ENCODE results near the gene MEMO1.
"Not testable (repeated sequence)": the region's sequence is repeated elsewhere in the genome, so short reads cannot be mapped to it uniquely, and the experiment has no call there.

MEMO1 gene

GRCh38 chr2:31956934-31957333 lies 53.9 kb downstream of the MEMO1 start:
- DNase-seq: not testable (repeated sequence)

DNA sequence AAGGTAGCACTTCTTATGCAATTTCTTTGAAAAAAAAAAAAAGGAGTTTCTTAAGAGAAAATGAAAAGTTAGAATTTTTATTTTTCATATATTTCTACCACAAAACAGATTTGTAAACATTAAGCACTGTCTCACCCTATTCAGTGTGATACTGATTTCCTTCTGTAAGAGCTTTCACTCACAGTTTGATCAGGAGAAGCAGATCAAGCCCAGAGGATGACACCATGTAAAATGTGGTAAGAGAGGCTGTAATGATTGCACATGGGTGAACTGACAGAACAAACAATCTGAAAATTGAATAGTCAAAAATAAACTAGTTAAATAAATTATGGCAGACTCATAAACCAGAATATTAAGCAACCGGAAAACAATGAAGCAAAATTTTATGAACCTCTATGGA lies 54.5 kb downstream of the MEMO1 start:
- DNase-seq: no peak

DNA sequence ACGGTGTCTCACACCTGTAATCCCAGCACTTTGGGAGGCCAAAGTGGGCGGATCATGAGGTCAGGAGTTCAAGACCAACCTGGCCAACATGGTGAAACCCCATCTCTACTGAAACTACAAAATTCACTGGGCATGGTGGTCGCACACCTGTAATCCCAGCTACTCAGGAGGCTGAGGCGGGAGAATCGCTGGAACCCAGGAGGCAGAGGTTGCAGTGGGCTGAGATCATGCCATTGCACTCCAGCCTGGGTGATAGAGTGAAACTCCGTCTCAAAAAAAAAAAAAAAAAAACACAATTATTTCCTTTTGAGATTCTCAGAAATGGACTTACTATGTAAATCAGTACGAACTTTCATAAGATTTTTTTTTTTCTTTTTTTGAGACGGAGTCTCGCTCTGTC lies 57.7 kb downstream of the MEMO1 start:
- DNase-seq: not testable (repeated sequence)

- DNase-seq: no peak
Measured at GRCh38 chr2:31950946-31951562, 59.8 kb downstream of the MEMO1 start.

DNA sequence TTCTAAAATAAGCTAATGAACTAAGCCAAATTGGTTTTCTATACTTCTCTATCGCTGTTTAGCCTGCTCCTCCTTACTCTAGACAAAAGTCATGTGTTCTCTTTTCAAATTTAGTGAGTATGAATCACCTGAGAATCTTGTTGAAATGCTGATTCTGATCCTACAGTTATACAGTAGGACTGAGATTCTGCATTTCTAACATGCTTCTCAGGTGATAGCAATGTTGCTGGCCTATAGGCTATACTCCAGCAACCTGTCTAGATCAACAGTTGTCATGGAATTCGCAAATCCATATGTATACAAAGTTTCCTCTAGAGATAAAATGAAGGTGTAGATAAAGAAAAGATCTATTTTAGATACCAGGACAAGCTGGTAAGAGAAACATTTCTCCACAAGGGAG lies 62.9 kb downstream of the MEMO1 start:
- DNase-seq: no peak

- DNase-seq: no peak
Measured at GRCh38 chr2:31946838-31947237, 64.0 kb downstream of the MEMO1 start.

GRCh38 chr2:31945572-31945935 lies 65.3 kb downstream of the MEMO1 start:
- DNase-seq: no peak

GRCh38 chr2:31944828-31945571 lies 65.8 kb downstream of the MEMO1 start:
- no peak for DNase-seq

- no peak for DNase-seq
Measured at GRCh38 chr2:31943636-31944225, 67.1 kb downstream of the MEMO1 start.

GRCh38 chr2:31940920-31941319 lies 69.9 kb downstream of the MEMO1 start:
- no peak for DNase-seq

DNA sequence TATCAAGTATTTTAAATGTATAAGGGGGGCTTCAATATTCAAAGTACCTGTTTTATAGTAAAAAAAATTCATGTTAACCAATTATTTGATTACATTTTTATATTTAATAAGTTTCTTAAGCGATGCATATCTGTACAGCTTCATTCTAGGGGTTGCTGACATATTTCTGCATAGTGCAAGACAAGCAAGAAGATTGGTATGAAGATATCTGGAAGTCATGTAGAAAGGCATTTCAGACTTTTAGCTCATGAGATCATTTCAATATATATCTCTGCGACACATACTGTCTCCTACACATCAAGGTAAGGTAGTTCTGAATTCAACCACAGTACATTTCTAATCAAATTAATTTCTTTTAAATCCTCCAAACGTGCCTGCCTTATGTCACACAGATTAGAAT lies 73.1 kb downstream of the MEMO1 start:
- no peak for DNase-seq

GRCh38 chr2:31935370-31935769 lies 75.4 kb downstream of the MEMO1 start:
- no peak for DNase-seq

GRCh38 chr2:31933066-31933465 lies 77.7 kb downstream of the MEMO1 start:
- peak; percentile 5 to 13 for DNase-seq

DNA sequence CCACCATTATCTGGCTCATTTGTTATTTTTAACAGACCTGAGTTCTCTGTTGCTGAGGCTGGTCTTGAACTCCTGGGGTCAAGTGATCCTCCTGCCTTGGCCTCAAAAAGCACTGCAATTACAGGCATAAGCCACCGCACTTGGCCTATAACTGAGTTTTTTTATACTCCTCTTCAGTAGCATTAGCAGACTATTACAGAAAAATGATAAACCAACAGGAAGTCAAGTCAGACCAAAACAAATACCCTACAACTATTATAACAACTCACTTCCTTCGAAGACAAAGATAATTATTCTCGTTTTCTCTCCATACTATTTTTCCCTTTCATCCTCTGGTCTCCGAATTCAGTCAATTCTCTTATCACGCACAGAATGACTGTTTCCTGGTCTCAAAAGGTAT lies 78.2 kb downstream of the MEMO1 start:
- no peak for DNase-seq

- no peak for DNase-seq
Measured at GRCh38 chr2:31931916-31932315, 78.9 kb downstream of the MEMO1 start.

DNA sequence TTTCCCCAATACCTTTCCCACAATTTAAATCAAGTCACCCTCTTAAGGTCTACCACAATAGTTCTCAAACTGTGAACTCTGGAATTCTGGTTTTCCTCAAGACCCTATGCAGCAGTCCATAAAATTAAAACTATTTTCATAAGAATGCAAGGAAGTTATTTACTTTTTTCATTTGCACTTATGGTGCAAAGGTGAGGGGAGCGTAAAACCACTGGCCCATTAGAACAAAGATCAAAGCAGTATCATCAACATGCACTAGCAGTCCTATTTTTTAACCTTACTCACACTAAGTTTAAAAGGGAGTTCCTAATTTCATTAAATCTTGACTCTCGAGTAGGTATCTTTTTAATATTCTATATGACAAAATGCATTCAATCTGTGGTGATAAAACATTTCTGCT lies 85.3 kb downstream of the MEMO1 start:
- no peak for DNase-seq

DNA sequence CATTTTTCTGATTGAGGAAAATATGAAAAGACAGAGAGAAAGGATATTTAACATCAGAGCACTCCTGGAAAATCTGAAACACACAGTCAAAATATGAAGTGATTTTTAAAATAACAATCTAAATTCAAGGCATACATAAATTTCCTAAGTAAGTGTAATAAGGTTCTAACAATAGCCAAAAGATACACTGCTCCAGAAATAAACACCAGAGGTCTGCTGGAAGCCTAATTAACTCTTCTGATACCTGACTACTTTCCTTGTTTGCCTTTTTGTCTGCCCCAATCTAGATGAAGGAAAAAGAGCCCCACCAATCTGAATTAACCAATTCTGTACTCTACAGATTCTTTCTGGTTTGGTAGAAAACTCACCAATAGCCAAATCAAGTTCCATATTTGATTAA lies 87.1 kb downstream of the MEMO1 start:
- no peak for DNase-seq

DNA sequence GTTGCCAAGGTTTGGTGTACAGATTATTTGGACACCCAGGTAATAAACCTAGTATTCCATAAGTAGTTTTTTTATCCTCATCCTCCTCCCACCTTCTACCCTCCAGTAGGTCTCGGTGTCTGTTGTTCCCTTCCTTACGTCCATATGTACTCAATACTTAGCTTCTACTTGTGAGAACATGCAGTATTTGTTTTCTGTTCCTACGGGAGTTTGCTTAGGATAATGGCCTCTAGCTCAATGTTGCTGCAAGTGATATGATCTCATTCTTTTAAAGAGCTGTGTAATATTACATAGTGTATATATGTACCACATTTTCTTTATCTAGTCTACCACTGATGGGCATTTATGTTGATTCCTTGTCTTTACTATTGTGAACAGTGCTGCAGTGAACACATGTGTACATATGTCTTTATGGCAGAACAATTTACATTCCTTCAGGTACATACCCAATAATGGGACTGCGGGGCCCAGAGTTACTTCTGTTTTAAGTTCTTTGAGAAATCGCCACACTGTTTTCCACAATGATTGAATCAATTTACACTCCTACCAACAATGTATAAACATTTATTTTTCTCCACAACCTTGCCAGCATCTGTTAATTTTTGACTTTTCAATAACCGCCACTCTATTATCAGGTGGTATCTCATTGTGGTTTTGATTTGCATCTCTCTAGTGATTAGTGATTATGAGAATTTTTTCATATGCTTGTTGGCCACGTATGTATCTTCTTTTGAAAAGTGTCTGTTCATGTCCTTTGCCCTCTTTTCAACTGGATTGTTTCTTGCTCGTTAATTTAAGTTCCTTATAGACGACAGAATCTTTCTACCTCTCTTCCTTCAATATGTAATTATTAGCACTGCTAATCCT lies 88.0 kb downstream of the MEMO1 start:
- DNase-seq: no peak

- no peak for DNase-seq
Measured at GRCh38 chr2:31920962-31921361, 89.8 kb downstream of the MEMO1 start.

DNA sequence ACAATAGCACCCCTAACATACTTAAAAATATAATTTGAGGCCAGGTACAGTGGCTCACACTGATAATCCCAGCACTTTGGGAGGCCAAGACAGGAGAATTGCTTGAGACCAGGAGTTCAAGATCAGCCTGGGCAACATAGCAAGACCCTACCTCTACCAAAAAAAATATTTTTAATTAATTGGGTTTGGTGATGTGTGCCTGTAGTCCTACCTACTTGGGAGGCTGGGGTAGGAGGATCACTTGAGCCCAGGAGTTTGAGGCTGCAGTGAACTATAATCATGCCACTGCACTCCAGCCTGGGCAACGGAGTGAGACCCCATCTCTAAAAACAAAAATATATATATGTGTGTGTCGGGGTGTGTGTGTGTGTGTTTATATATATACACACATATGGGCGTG lies 91.3 kb downstream of the MEMO1 start:
- DNase-seq: no peak

DNA sequence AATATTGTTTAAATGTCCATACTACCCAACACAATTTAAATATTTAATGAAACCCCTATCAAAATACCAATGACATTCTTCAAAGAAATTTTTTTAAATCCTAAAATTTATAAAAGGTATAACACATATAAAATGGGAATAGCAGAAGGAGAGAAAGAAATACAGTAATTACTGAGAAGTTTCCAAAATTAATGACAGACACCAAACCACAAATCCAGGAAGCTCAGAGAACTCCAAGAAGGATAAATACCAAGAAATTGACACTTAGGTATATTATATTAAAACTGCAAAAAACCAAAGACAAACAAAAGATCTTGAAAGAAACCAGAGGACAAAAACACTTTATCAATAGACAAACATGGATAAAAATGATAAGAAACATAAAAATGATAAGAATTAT lies 101.1 kb downstream of the MEMO1 start:
- no peak for DNase-seq

DNA sequence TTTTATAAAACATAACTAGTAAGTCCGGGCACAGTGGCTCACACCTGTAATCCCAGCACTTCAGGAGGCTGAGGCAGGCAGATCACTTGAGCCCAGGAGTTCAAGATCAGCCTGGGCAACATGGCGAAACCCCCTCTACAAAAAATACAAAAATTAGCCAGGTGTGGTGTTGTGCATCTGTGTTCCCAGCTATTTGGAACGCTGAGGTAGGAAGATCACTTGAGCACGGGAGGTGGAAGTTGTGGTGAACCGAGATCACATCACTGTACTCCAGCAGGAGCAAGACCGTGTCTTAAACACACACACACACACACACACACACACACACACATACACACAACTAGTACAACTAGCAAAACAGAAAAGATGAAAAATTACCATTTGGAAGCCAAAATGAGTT lies 103.3 kb downstream of the MEMO1 start:
- not testable (repeated sequence) for DNase-seq

DNA sequence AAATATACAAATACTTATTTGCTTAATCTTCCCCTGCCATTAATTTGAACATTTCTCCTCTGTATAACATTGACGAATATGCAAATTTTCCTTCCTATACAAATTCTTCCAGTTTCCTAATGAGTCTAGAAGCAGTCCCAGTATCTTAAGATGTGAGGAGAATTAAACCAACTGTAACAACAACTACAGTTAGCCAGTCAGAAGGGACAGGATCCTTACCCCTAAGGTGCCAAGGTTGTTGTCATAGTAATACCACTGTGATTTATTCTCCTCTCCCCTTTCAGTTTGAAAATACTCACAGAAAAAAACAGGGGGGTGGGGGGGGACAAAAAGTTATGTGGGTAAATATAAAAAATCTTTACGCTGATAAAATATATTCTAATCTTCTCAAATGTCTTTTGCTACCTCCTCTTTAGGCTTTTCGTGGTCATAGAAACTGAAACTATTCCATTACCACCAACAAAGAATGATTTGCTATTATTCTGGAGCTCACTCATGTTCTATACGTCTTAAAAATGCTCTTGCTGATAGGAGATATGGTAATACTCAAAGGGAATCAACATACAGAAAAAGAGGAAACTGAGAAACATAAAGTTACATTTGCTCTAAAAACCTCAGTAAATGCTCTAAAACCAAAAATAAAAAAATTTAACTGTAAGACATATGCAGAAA lies 107.6 kb downstream of the MEMO1 start:
- DNase-seq: no peak
